ENCODE results near the gene HPSE2. TPM values are rescaled to one million over a fixed set of nuclear protein-coding genes. Genes with fewer than 3 reads are reported as not detected.

Gene HPSE2
- total RNA-seq, 3 donors from 2014 or later: 2.7 to 8.0 (median 5.9) TPM

DNA sequence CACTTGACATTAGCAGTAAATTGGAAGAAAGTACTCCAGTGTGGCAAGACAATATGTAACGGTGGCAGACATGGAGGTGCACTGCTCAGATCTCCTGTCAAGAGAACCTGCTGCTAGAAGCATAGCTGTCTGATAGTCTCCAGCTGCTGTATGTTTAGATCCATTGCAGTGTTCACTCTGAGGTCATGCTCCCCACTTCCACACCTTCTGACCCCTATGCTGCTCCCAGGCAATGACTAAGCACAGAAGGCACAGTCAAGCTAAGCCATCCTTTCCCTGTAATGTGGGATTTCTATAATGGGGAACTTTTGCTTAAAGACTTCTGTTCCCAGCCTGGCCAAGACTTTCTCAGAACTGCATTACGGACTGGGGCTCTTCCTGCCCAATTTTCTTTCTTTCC, 315.8 kb downstream of the HPSE2 start:
- H3K4me1 ChIP-seq: no peaks in the 10 kb centered on the region
- intact Hi-C loops (cut with DNase I; ENCODE audit: low total_unique reads): no loop called here
- H3K27ac ChIP-seq: no peak overlapping the region

DNA sequence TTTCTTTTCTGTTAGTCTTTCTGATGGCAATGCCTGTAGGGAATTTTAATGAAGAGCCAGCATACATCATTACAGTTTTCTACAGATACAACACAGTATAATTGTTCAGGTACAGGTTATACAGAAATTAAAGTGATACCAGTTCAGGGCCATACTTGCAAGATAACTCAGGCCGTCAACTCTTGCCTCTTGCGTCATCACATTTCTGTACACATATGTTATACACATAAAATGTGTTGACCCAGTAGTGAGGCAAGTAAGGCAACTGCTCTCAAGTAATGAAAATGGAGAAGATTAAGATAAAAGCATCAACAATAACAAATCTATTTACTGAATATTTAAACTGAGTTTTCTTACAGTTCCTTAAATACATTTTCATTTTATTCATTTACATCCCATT, 317.8 kb downstream of the HPSE2 start:
- intact Hi-C loops (cut with DNase I; ENCODE audit: low total_unique reads): no loop called here
- no peak overlapping the region for H3K27ac ChIP-seq
- H3K4me1 ChIP-seq: no peaks in the 10 kb centered on the region
- TF ChIP-seq, protein P1, sequence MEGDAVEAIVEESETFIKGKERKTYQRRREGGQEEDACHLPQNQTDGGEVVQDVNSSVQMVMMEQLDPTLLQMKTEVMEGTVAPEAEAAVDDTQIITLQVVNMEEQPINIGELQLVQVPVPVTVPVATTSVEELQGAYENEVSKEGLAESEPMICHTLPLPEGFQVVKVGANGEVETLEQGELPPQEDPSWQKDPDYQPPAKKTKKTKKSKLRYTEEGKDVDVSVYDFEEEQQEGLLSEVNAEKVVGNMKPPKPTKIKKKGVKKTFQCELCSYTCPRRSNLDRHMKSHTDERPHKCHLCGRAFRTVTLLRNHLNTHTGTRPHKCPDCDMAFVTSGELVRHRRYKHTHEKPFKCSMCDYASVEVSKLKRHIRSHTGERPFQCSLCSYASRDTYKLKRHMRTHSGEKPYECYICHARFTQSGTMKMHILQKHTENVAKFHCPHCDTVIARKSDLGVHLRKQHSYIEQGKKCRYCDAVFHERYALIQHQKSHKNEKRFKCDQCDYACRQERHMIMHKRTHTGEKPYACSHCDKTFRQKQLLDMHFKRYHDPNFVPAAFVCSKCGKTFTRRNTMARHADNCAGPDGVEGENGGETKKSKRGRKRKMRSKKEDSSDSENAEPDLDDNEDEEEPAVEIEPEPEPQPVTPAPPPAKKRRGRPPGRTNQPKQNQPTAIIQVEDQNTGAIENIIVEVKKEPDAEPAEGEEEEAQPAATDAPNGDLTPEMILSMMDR (IDR thresholded peaks at IDR 0.05): no peak
- TF ChIP-seq POLR2A (IDR thresholded peaks at IDR 0.05): no peak
- no peak for TF ChIP-seq POLR2AphosphoS5 (IDR thresholded peaks at IDR 0.05)
- H3K4me3 ChIP-seq: no peak overlapping the region
- H3K9me3 ChIP-seq: no peaks in the 10 kb centered on the region
- H3K36me3 ChIP-seq: no peaks in the 10 kb centered on the region
- H3K27me3 ChIP-seq: no peaks in the 10 kb centered on the region
- no peak for DNase-seq (ENCODE audit: low spot score in 2 of 2)

More for the DNA sequence above, 315.8 kb downstream of the HPSE2 start:
- Histone ChIP-seq H3K9me3 (no peaks in the 10 kb centered on the region), H3K27me3 (no peaks in the 10 kb centered on the region), H3K36me3 (no peaks in the 10 kb centered on the region), H3K4me3 (no peak overlapping the region)
- DNase-seq (ENCODE audit: low spot score in 2 of 2): no peak
- TF ChIP-seq, protein P1 (IDR thresholded peaks at IDR 0.05): no peak
- TF ChIP-seq POLR2AphosphoS5 (IDR thresholded peaks at IDR 0.05) (no peak), POLR2A (IDR thresholded peaks at IDR 0.05) (no peak)

DNA sequence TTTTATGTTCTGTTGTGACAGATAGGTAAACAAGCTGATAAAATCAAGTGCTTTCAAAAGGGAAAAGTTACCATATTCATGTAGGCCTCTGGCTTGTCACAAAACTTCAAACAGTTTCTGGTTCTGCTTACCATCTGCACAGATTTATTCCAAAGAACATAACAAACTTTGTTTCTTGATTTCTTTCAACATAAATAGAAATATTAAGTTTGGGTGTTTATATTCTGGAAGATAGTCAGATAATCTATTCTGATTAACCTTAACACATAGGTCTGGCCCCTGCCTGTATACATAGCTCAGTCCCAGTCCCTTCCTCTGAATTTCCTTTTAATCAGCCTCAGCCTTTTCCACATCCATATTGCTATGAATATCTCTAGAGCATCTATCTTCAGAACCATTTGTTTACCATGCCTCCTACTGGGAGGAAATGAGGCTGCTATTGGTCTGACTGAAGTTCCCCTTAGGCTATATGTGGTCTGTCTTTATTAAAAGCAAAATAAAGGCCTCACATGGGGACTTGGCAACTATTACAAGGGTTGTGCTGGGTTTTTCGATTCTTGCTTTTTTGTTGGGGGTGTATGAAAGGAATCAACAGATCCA, 319.0 kb downstream of the HPSE2 start:
- H3K36me3 ChIP-seq: no peaks in the 10 kb centered on the region
- no peak for DNase-seq (ENCODE audit: low spot score in 2 of 2)
- no peaks in the 10 kb centered on the region for H3K27me3 ChIP-seq
- no peak overlapping the region for H3K27ac ChIP-seq
- H3K9me3 ChIP-seq: no peaks in the 10 kb centered on the region
- no peaks in the 10 kb centered on the region for H3K4me1 ChIP-seq
- H3K4me3 ChIP-seq: no peak overlapping the region
- intact Hi-C loops (cut with DNase I; ENCODE audit: low total_unique reads): no loop called here
- TF ChIP-seq POLR2AphosphoS5 (IDR thresholded peaks at IDR 0.05) (no peak), POLR2A (IDR thresholded peaks at IDR 0.05) (no peak)
- TF ChIP-seq, protein P1 (IDR thresholded peaks at IDR 0.05): no peak

DNA sequence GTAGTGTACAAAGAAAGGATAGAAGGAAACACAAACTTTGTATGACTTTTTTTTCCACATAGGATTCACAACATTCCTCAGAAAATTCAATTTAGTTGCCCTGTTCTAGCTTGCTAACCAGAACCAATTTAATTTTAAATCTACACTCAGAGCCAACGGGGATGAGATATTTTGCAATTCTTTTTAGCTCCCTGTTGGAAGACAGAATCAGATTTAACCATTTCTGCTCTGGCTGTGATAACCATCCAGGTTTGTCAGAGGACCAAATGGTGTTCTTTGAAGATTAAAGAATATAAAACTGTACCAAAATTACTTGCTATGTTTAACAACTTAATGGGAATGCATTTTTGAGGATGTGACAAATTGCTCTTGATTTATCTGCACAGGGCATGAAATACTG, 319.7 kb downstream of the HPSE2 start:
- no peaks in the 10 kb centered on the region for H3K9me3 ChIP-seq
- H3K27ac ChIP-seq: no peak overlapping the region
- no peak for DNase-seq (ENCODE audit: low spot score in 2 of 2)
- H3K27me3 ChIP-seq: no peaks in the 10 kb centered on the region
- intact Hi-C loops (cut with DNase I; ENCODE audit: low total_unique reads): no loop called here
- TF ChIP-seq, protein P1 (IDR thresholded peaks at IDR 0.05): no peak
- TF ChIP-seq POLR2AphosphoS5 (IDR thresholded peaks at IDR 0.05) (no peak), POLR2A (IDR thresholded peaks at IDR 0.05) (no peak)
- no peaks in the 10 kb centered on the region for H3K4me1 ChIP-seq
- H3K4me3 ChIP-seq: no peak overlapping the region
- H3K36me3 ChIP-seq: no peaks in the 10 kb centered on the region

- H3K27me3 ChIP-seq: no peaks in the 10 kb centered on the region
- DNase-seq (ENCODE audit: low spot score in 2 of 2): no peak
- H3K9me3 ChIP-seq: no peaks in the 10 kb centered on the region
- no peak overlapping the region for H3K27ac ChIP-seq
- TF ChIP-seq POLR2AphosphoS5 (IDR thresholded peaks at IDR 0.05): no peak
- TF ChIP-seq, protein P1 (IDR thresholded peaks at IDR 0.05): no peak
- TF ChIP-seq POLR2A (IDR thresholded peaks at IDR 0.05): no peak
- H3K4me3 ChIP-seq: no peak overlapping the region
- H3K36me3 ChIP-seq: no peaks in the 10 kb centered on the region
- H3K4me1 ChIP-seq: no peaks in the 10 kb centered on the region
- intact Hi-C loops (cut with DNase I; ENCODE audit: low total_unique reads): no loop called here
Measured at GRCh38 chr10:98910546-98910945, 325.1 kb downstream of the HPSE2 start.
